ENCODE data around the gene HOXA5.

The HOXA5 gene

DNA sequence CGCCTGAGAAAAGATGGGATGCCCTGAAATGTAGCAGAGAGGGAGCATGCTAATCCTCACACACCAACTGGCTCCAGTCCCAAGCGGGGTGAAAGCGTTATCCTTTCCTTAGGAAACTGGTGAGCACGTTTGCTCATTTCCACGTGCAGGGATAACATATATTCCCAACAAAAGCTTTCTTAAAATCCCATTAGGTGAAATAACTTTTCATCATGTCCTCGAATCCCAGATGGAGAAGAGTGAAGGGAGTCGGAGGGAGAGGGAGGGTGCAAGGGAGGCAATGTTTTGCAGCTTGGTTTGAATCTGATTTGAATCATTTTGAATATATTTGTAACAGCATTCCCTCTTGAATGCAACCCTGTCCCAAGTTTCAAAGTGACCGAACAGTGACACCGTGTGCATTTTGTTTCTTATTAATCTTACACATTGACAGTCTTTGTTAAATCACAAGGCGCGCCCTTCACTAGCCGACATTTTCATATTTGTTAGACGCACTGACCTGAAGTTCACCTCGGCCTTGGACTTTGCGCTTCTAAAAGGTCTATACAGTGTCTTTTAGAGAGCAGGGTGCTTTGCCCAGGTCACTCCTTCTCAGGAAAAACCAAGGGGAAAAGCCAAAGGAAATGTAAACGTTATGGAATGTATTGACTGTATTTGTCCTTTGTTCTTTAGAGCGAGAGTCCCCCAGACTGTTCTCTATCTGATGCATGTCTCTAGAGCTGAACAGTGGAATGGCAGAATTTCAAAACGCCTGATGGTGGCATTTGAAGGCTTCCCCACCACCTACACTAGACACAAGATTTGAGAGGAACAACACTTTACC, 9.9 kb downstream of the HOXA5 start:
- no peak for DNase-seq (ENCODE audit: low read depth in 2 of 2)
- H3K4me3 ChIP-seq (replicated peaks in 1 of 2; ENCODE audit: low read depth in 2 of 2, low read length in 2 of 2), result no peak overlapping the region
- TF ChIP-seq, protein P1, sequence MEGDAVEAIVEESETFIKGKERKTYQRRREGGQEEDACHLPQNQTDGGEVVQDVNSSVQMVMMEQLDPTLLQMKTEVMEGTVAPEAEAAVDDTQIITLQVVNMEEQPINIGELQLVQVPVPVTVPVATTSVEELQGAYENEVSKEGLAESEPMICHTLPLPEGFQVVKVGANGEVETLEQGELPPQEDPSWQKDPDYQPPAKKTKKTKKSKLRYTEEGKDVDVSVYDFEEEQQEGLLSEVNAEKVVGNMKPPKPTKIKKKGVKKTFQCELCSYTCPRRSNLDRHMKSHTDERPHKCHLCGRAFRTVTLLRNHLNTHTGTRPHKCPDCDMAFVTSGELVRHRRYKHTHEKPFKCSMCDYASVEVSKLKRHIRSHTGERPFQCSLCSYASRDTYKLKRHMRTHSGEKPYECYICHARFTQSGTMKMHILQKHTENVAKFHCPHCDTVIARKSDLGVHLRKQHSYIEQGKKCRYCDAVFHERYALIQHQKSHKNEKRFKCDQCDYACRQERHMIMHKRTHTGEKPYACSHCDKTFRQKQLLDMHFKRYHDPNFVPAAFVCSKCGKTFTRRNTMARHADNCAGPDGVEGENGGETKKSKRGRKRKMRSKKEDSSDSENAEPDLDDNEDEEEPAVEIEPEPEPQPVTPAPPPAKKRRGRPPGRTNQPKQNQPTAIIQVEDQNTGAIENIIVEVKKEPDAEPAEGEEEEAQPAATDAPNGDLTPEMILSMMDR (IDR thresholded peaks at IDR 0.05; ENCODE audit: low read depth, low read length), result no peak

DNA sequence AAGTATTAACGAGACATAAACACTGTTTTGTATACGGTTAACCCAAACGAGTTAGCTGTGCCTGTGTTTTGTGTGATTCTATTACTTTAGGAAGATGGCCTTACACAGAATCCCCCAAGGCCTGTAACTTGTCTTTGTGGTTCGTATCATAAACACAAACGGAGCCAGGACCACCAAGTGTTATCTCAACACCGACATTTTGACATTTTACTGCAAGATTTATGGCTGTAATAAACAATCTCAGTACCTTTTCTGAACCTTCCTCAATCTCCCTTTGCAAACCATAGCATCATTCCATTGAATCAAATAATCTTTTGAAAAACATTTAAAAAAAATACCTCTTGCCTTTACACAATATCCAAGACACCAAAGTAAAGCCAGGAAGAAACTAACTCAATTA, 10.5 kb downstream of the HOXA5 start:
- TF ChIP-seq, protein P1 (IDR thresholded peaks at IDR 0.05; ENCODE audit: low read depth, low read length), result no peak
- H3K4me3 ChIP-seq (replicated peaks in 1 of 2; ENCODE audit: low read depth in 2 of 2, low read length in 2 of 2), result no peak overlapping the region
- DNase-seq (ENCODE audit: low read depth in 2 of 2), result no peak

DNA sequence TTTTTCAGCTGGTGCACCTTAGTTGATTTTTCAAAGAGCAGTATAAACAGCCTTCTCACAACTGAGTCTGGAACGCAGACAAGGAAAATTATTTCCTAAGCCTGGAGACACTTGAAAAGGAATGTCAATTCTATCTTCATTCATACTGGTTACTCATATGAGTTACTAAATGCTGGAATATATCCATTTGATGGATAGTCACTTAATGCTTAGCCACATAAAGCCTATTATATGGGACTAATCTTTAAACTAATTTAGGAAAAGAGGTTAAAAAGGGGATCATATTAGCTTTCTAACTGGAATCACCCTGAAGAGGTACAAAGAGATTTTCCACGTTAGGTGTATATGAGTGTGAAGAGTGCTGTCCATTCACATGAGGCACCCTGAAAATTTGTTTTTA, 11.3 kb downstream of the HOXA5 start:
- TF ChIP-seq, protein P1 (IDR thresholded peaks at IDR 0.05; ENCODE audit: low read depth, low read length), result no peak
- DNase-seq (ENCODE audit: low read depth in 2 of 2), result no peak
- no peak overlapping the region for H3K4me3 ChIP-seq (replicated peaks in 1 of 2; ENCODE audit: low read depth in 2 of 2, low read length in 2 of 2)

DNA sequence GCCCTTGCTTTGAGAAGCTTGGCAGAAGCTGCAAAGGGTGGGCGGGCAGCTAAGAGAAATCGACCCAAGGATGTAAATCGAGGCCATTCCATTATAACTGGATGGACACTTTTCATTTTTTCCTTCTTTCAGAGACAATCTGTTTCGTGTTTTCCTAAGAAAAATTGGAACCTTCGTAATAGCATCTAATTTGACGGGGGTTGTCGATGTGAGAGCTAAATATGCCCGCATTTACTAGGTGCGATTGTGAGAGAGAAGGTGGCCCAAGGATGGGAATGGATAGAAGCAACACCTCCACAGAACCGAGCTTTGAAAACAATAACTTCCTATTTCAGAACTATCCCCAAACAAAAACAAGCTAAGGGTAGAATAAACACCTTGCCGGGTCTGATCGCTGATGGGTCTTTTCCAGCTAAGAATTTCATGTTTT, 12.1 kb downstream of the HOXA5 start:
- TF ChIP-seq, protein P1 (IDR thresholded peaks at IDR 0.05; ENCODE audit: low read depth, low read length), result no peak
- H3K4me3 ChIP-seq (replicated peaks in 1 of 2; ENCODE audit: low read depth in 2 of 2, low read length in 2 of 2), result peak overlapping the region in 1 of 2 donors; percentile 52
- no peak for DNase-seq (ENCODE audit: low read depth in 2 of 2)

DNA sequence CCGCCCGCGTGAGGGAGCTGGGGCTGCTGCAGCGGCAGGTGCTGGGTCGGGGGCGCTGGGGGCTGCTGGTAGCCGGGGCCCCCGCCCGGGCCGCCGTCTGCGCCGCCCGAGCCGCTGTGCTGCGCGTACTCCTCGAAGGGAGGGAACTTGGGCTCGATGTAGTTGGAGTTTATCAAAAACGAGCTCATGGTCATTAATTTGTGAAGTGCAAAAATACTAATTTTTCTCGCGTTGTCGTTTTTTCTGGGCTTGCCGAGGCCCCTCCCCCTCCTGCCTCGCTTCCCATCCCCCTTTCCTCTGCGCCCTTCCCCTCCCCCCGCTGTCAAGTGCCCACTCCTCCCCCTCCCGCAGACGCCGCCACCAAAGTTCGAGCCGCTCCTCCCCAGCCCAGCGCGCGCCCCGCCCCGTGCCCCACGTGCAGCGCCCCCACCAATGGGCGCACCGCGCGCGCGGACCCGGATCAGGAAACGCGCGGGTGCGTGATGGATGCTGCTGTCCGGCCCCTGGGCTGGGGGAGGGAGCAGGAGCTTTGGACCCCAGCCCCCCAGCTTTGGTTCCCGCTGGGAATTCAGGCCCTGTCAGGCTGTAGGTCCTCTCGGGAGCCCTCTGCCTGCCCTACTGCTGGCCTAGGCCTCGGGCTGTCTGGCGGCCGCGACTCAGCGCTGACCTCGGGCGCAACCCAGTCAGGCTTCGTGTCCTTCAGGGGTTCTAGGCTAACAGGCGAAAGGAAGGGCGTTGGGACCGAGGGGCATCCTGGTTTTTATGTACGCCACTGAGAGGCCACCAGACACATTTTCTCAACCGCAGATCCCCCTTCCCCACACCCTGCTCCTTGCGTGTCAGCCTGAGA, 12.7 kb downstream of the HOXA5 start, which contains the start of gene HOXA4:
TSS of gene HOXA4 (minus strand) at position 218 of the 850 bp plus-strand sequence. CDS start at position 194, 24 bp downstream.
- DNase-seq (ENCODE audit: low read depth in 2 of 2), result peak; percentile 38 to 63
- H3K4me3 ChIP-seq (replicated peaks in 1 of 2; ENCODE audit: low read depth in 2 of 2, low read length in 2 of 2), result peak within 1 kb of the TSS; percentile 40 to 52
- TF ChIP-seq, protein P1 (IDR thresholded peaks at IDR 0.05; ENCODE audit: low read depth, low read length), result no peak

DNA sequence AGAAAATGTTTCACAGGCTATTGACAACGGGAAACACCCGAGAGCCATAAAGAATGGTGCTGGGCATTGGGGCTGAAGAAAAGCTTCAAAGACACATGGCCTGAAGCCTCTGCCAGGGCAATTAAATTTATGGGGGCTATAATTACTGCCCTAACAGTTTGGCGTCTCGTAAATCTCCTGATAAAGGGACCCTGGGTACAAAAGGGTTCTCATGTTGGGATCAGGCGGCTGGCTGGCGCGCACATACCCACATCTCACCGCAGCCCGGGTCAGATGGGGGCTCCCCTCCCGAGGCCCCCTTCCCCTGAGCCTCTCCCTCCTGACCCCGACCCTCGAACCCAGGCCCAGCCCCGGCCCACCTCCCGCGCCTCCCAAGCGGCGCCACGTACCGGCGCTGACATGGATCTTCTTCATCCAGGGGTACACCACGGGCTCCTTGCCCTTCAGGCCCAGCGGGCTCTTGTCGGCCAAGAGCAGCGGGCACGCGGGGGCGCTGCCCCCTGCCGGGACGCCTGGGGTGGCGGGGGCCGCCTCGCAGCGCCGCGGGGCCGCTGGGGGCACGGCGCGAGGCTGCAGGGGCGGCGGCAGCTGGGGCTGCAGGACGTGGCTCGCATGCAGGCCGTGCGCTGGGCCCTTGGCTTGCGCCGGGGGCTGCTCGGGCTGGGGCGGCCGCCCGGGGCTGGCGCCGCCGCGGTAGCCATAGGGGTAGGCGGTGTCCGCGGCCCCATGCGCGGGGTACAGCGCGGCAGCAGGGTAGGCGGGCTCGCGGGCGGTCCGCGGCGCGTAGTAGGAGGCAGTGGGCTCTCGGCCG, 13.5 kb downstream of the HOXA5 start:
- H3K4me3 ChIP-seq (replicated peaks in 1 of 2; ENCODE audit: low read depth in 2 of 2, low read length in 2 of 2), result peak overlapping the region in 1 of 2 donors; percentile 10
- TF ChIP-seq, protein P1 (IDR thresholded peaks at IDR 0.05; ENCODE audit: low read depth, low read length), result no peak
- DNase-seq (ENCODE audit: low read depth in 2 of 2), result no peak

Data from cardiac fibroblast (primary cell).